GM13977 (cell line): ENCODE data around the gene OTOL1.

Experiments used
- DNase-seq: peaks from one replicate; pipeline ENCODE4 v3.0.0; 2012; ENCODE audit warnings: low spot score
- CTCF ChIP-seq: IDR thresholded peaks from 2 replicates; pipeline ENCODE4 v1.5.1; 2012; ENCODE audit warnings: mild to moderate bottlenecking, control low read depth; ENCODE audit not compliant: insufficient read depth; ENCODE audit errors: extremely low read depth, missing control alignments
- in situ Hi-C: fragments of 300-500 bp; cut with MboI; formaldehyde crosslinking; loops from one replicate; pipeline ENCODE4 v1.12.0; 2022; ENCODE audit warnings: low sequenced_read_pairs, low pct_unique_long_range_greater_than_20kb, mixed read lengths, inconsistent platforms; ENCODE audit not compliant: unreplicated experiment

Gene OTOL1

GRCh38 chr3:161498259-161498921 lies 1.8 kb downstream of the OTOL1 start:
- in situ Hi-C loops: no loop called here
- no peak for DNase-seq
- TF ChIP-seq CTCF: no peak

- DNase-seq: no peak
- in situ Hi-C loops: no loop called here
These were observed 3.6 kb downstream of the OTOL1 start for GRCh38 chr3:161500068-161500796.

GRCh38 chr3:161503271-161503670 lies 6.7 kb downstream of the OTOL1 start:
- in situ Hi-C loops: no loop called here
- no peak for DNase-seq
- TF ChIP-seq CTCF: no peak

More at GRCh38 chr3:161500068-161500796, 3.6 kb downstream of the OTOL1 start:
- TF ChIP-seq CTCF: no peak

GRCh38 chr3:161508852-161509477 lies 12.4 kb downstream of the OTOL1 start:
- in situ Hi-C loops: no loop called here
- peak; percentile 43 for TF ChIP-seq CTCF
- DNase-seq: peak; percentile 11

- no peak for TF ChIP-seq CTCF
- in situ Hi-C loops: no loop called here
- DNase-seq: no peak
These were observed 14.1 kb downstream of the OTOL1 start for GRCh38 chr3:161510510-161511260.

GRCh38 chr3:161523916-161524315 lies 27.3 kb downstream of the OTOL1 start:
- TF ChIP-seq CTCF: no peak

More at GRCh38 chr3:161523916-161524315, 27.3 kb downstream of the OTOL1 start:
- in situ Hi-C loops: no loop called here
- DNase-seq: no peak
